GM21390 (cell line): ENCODE results near the gene PHF21A.

Experiments used
- ATAC-seq: cut with Tn5 transposase; IDR thresholded peaks from one replicate; pipeline ENCODE4 v1.9.1; 2021; ENCODE audit not compliant: unreplicated experiment

The PHF21A gene

GRCh38 chr11:45886816-45887520 is 234.3 kb downstream of the PHF21A start:
- no peak for ATAC-seq

- no peak for ATAC-seq
Observed at GRCh38 chr11:45885921-45886721, 235.1 kb downstream of the PHF21A start.

GRCh38 chr11:45885274-45885920 is 235.9 kb downstream of the PHF21A start, which contains the start of gene MAPK8IP1:
Gene MAPK8IP1 (plus strand): TSS chr11:45885651. CDS start chr11:45885821, 170 bp downstream.
- peak; percentile 74 for ATAC-seq

- ATAC-seq = no peak
Observed at GRCh38 chr11:45884596-45885185, 236.6 kb downstream of the PHF21A start.
